IMR-90 (cell line): Measurements from ENCODE around the gene CREG1. TPM values are rescaled to one million over a fixed set of nuclear protein-coding genes. Genes with fewer than 3 reads are reported as not detected.

Source experiments
- ATAC-seq: fragments of 200-7000 bp; cut with Tn5 transposase; 2 replicates; pipeline ENCODE4 v1.9.1; 2020; ENCODE audit warnings: low read depth, mild to moderate bottlenecking, moderate library complexity
- BruUV-seq: library from RNA; stranded (reverse); fragments of 400-500 nt; replicated peaks from 2 replicates; lab custom pipeline; 2021; lab: Mats Ljungman, UMichigan
- CTCF ChIA-PET: fragments of 300-600 bp; formaldehyde crosslinking; extraction: SDS; loops from one replicate; lab custom pipeline; 2021; ENCODE audit warnings: antibody characterized with exemption; lab: Yijun Ruan, JAX
- POLR2A ChIA-PET: fragments of 300-600 bp; sonication (Branson Sonifier 250); formaldehyde crosslinking; loops from one replicate; lab custom pipeline; 2022; ENCODE audit warnings: antibody characterized with exemption; ENCODE audit not compliant: unreplicated experiment; lab: Charles Lee
- DNase-seq: peaks from one replicate; pipeline ENCODE4 v3.0.0; 2013
- H2AFZ ChIP-seq: replicated peaks from 2 replicates; pipeline ENCODE3; 2013; ENCODE audit warnings: low read length, mild to moderate bottlenecking; ENCODE audit not compliant: poor library complexity
- H2AK5ac ChIP-seq: 2 replicates; pipeline ENCODE4 v1.6.1; 2013; ENCODE audit warnings: low read depth, low read length, inconsistent platforms
- H2AK9ac ChIP-seq: replicated peaks from 2 replicates; pipeline ENCODE3; 2013; ENCODE audit warnings: mild to moderate bottlenecking, low read depth, low read length, moderate library complexity; ENCODE audit not compliant: poor library complexity
- H2BK120ac ChIP-seq: 2 replicates; pipeline ENCODE4 v1.6.1; 2013; ENCODE audit warnings: low read depth, low read length, inconsistent platforms
- H2BK15ac ChIP-seq: 3 replicates; pipeline ENCODE4 v1.6.1; 2013; ENCODE audit warnings: low read depth, low read length, inconsistent platforms
- H2BK20ac ChIP-seq: 2 replicates; pipeline ENCODE4 v1.6.1; 2013; ENCODE audit warnings: low read depth, mild to moderate bottlenecking, inconsistent platforms, low read length, moderate library complexity
- H2BK5ac ChIP-seq: 2 replicates; pipeline ENCODE4 v1.6.1; 2013; ENCODE audit warnings: mild to moderate bottlenecking, low read depth, low read length, inconsistent platforms; ENCODE audit not compliant: poor library complexity, severe bottlenecking
- H3K14ac ChIP-seq: replicated peaks from 2 replicates; pipeline ENCODE4 v1.6.1; 2013; ENCODE audit warnings: low read depth, low read length, inconsistent platforms
- H3K18ac ChIP-seq: 2 replicates; pipeline ENCODE4 v1.6.1; 2013; ENCODE audit warnings: low read depth, low read length, control low read depth
- H3K23ac ChIP-seq: 2 replicates; pipeline ENCODE4 v1.6.1; 2013; ENCODE audit warnings: low read depth, low read length, inconsistent platforms
- H3K27ac ChIP-seq: 2 replicates; pipeline ENCODE4 v1.5.1; 2013; ENCODE audit warnings: mild to moderate bottlenecking, control low read depth, low read length; ENCODE audit not compliant: insufficient read depth
- H3K27me3 ChIP-seq: 2 replicates; pipeline ENCODE4 v1.6.1; 2013; ENCODE audit warnings: low read length; ENCODE audit not compliant: control insufficient read depth, insufficient read depth
- H3K36me3 ChIP-seq: 2 replicates; pipeline ENCODE4 v1.6.1; 2013; ENCODE audit warnings: low read length, mixed read lengths; ENCODE audit not compliant: control insufficient read depth, insufficient read depth
- H3K4ac ChIP-seq: 2 replicates; pipeline ENCODE4 v1.6.1; 2013; ENCODE audit warnings: low read depth, low read length, inconsistent platforms
- H3K4me1 ChIP-seq: 2 replicates; pipeline ENCODE4 v1.6.1; 2013; ENCODE audit warnings: low read length, mixed read lengths; ENCODE audit not compliant: control insufficient read depth, insufficient read depth
- H3K4me2 ChIP-seq: 2 replicates; pipeline ENCODE4 v1.6.1; 2013; ENCODE audit warnings: low read depth, mild to moderate bottlenecking, control low read depth, low read length, moderate library complexity
- H3K4me3 ChIP-seq: 2 replicates; pipeline ENCODE4 v1.5.1; 2013; ENCODE audit warnings: low read depth, mild to moderate bottlenecking, control low read depth, low read length, moderate library complexity; ENCODE audit not compliant: insufficient read depth
- H3K56ac ChIP-seq: 2 replicates; pipeline ENCODE4 v1.6.1; 2013; ENCODE audit warnings: low read length, inconsistent platforms; ENCODE audit not compliant: insufficient read depth; ENCODE audit errors: extremely low read depth
- H3K79me1 ChIP-seq, 2 experiments: 2 replicates each; pipeline ENCODE4 v1.6.1; 2013; ENCODE audit warnings: low read length in 2 of 2, inconsistent platforms in 1 of 2, low read depth in 1 of 2
- H3K9ac ChIP-seq: 2 replicates; pipeline ENCODE4 v1.6.1; 2013; ENCODE audit warnings: low read depth, low read length, control low read depth
- H3K9me1 ChIP-seq: 2 replicates; pipeline ENCODE4 v1.6.1; 2013; ENCODE audit warnings: low read length, inconsistent platforms; ENCODE audit not compliant: insufficient read depth
- H3K9me3 ChIP-seq: 2 replicates; pipeline ENCODE4 v1.6.1; 2013; ENCODE audit warnings: low read length; ENCODE audit not compliant: control insufficient read depth, insufficient read depth
- H4K20me1 ChIP-seq: 2 replicates; pipeline ENCODE4 v1.6.1; 2013; ENCODE audit warnings: low read length, inconsistent platforms; ENCODE audit not compliant: insufficient read depth
- H4K5ac ChIP-seq: 2 replicates; pipeline ENCODE4 v1.6.1; 2013; ENCODE audit warnings: mild to moderate bottlenecking, low read depth, low read length, control low read depth
- H4K8ac ChIP-seq, 2 experiments: 2 replicates each; pipeline ENCODE4 v1.6.1; 2013; ENCODE audit warnings: low read depth in 2 of 2, low read length in 2 of 2, control low read depth in 1 of 2, inconsistent platforms in 1 of 2
- H4K91ac ChIP-seq: 2 replicates; pipeline ENCODE4 v1.6.1; 2013; ENCODE audit warnings: low read depth, low read length, inconsistent platforms; ENCODE audit not compliant: insufficient read depth
- BHLHE40 ChIP-seq: fragments of 150-350 bp; IDR thresholded peaks from 2 replicates; pipeline ENCODE4 v1.6.1; 2016; ENCODE audit warnings: mild to moderate bottlenecking, low read depth, low read length
- CEBPB ChIP-seq: IDR thresholded peaks from 2 replicates; pipeline ENCODE4 v1.6.1; 2012; ENCODE audit warnings: low read depth, low read length, improper control_type of control experiment
- CHD1 ChIP-seq: IDR thresholded peaks from 2 replicates; pipeline ENCODE4 v1.6.1; 2012; ENCODE audit warnings: low read depth, low read length, improper control_type of control experiment
- ELK1 ChIP-seq: fragments of 150-350 bp; IDR thresholded peaks from 2 replicates; pipeline ENCODE4 v1.6.1; 2016; ENCODE audit warnings: low read depth, mild to moderate bottlenecking, low read length, moderate library complexity, borderline replicate concordance
- FOS ChIP-seq: fragments of 150-350 bp; IDR thresholded peaks from 2 replicates; pipeline ENCODE4 v1.6.1; 2016; ENCODE audit warnings: low read depth, low read length
- MAFK ChIP-seq: IDR thresholded peaks from 2 replicates; pipeline ENCODE4 v1.6.1; 2012; ENCODE audit warnings: low read depth, low read length, improper control_type of control experiment
- MAZ ChIP-seq: IDR thresholded peaks from 2 replicates; pipeline ENCODE4 v1.6.1; 2012; ENCODE audit warnings: low read depth, mild to moderate bottlenecking, low read length, improper control_type of control experiment, moderate library complexity, borderline replicate concordance
- MXI1 ChIP-seq: IDR thresholded peaks from 2 replicates; pipeline ENCODE4 v1.6.1; 2012; ENCODE audit warnings: low read depth, mild to moderate bottlenecking, low read length, moderate library complexity, borderline replicate concordance
- NFE2L2 ChIP-seq: fragments of 150-350 bp; IDR thresholded peaks from 2 replicates; pipeline ENCODE4 v1.6.1; 2016; ENCODE audit warnings: low read depth, mild to moderate bottlenecking, low read length
- POLR2A ChIP-seq: IDR thresholded peaks from 2 replicates; pipeline ENCODE4 v1.6.1; 2012; ENCODE audit warnings: mild to moderate bottlenecking, low read depth, low read length
- RAD21 ChIP-seq: IDR thresholded peaks from 2 replicates; pipeline ENCODE4 v1.6.1; 2012; ENCODE audit warnings: low read length, improper control_type of control experiment
- RCOR1 ChIP-seq: IDR thresholded peaks from 2 replicates; pipeline ENCODE4 v1.6.1; 2012; ENCODE audit warnings: mild to moderate bottlenecking, low read length, improper control_type of control experiment; ENCODE audit not compliant: insufficient replicate concordance
- RFX5 ChIP-seq: IDR thresholded peaks from 2 replicates; pipeline ENCODE4 v1.8.0; 2012; ENCODE audit warnings: low read depth, mild to moderate bottlenecking, low read length, moderate library complexity
- SMC3 ChIP-seq: fragments of 150-350 bp; IDR thresholded peaks from 2 replicates; pipeline ENCODE4 v1.6.1; 2016; ENCODE audit warnings: low read depth, mild to moderate bottlenecking, antibody characterized with exemption, low read length, moderate library complexity
- USF2 ChIP-seq: fragments of 150-350 bp; IDR thresholded peaks from 2 replicates; pipeline ENCODE4 v1.6.1; 2017; ENCODE audit warnings: mild to moderate bottlenecking, antibody characterized with exemption, low read length, low read depth
- WGBS, 2 experiments: methylation state at CpG; one replicate each; pipeline versions ENCODE4 v1.1.5 to v1.1.7; 2013; ENCODE audit warnings: missing lambda C conversion rate in 2 of 2; ENCODE audit not compliant: insufficient read length in 1 of 2; ENCODE audit errors: extremely low coverage in 2 of 2; 5-methylcytosine and 5-hydroxymethylcytosine counted together
- dilution Hi-C: fragments of 300-500 bp; cut with HindIII; formaldehyde crosslinking; loops from one replicate; pipeline ENCODE4 v1.14.3; 2018; ENCODE audit warnings: low sequenced_read_pairs; ENCODE audit not compliant: unreplicated experiment
- in situ Hi-C: fragments of 300-500 bp; cut with MboI; formaldehyde crosslinking; loops from 3 replicates; pipeline ENCODE4 v1.14.3; 2019; ENCODE audit warnings: low sequenced_read_pairs, inconsistent platforms, mixed read lengths
- intact Hi-C: fragments of 100-400 bp; cut with micrococcal nuclease; formaldehyde crosslinking; loops from 2 replicates; pipeline ENCODE4 v1.10.0; 2022
- polyA plus RNA-seq, 3 experiments: library from polyadenylated mRNA; depleted of rRNA; stranded (reverse); fragments of >200 nt; gene quantifications; 2 replicates each; pipeline ENCODE4 v1.2.3, GENCODE V29; 2012; ENCODE audit warnings: low replicate concordance in 1 of 3
- total RNA-seq: library from RNA; depleted of rRNA; stranded (reverse); fragments of >200 nt; gene quantifications from 2 replicates; pipeline ENCODE4 v1.2.3, GENCODE V29; 2012
- TF ChIP-seq, protein P1 (sequence below): conservative IDR thresholded peaks from 2 replicates; pipeline ENCODE4 v1.5.1; 2012; ENCODE audit warnings: mild to moderate bottlenecking, low read depth, low read length, improper control_type of control experiment

CREG1 gene
- total and polyA plus RNA-seq, 2 of the 4 experiments (the other 2 are of a cell fraction) = 2.9 to 6.4 TPM

- no peaks in the 10 kb centered on the region for H3K9me1 ChIP-seq
- dilution Hi-C loops = no loop called here
- in situ Hi-C loops = no loop called here
- H3K56ac ChIP-seq = no peak overlapping the region
- no peak overlapping the region for H3K18ac ChIP-seq
- H3K27me3 ChIP-seq = peaks cover 8% of the 10 kb centered on the region
- no peak overlapping the region for H3K9ac ChIP-seq
- POLR2A ChIA-PET = no interaction called here
- no peak overlapping the region for H2BK120ac ChIP-seq
- no peak overlapping the region for H3K4me2 ChIP-seq
- no peak overlapping the region for H3K4ac ChIP-seq
- no peak overlapping the region for H2BK5ac ChIP-seq
- TF ChIP-seq FOS (no peak), RCOR1 (no peak), POLR2A (no peak), BHLHE40 (no peak), MXI1 (no peak), RFX5 (no peak), SMC3 (no peak), CEBPB (no peak), USF2 (no peak), RAD21 (no peak), MAZ (no peak), CHD1 (no peak), NFE2L2 (no peak), ELK1 (no peak), MAFK (no peak)
- TF ChIP-seq, protein P1, sequence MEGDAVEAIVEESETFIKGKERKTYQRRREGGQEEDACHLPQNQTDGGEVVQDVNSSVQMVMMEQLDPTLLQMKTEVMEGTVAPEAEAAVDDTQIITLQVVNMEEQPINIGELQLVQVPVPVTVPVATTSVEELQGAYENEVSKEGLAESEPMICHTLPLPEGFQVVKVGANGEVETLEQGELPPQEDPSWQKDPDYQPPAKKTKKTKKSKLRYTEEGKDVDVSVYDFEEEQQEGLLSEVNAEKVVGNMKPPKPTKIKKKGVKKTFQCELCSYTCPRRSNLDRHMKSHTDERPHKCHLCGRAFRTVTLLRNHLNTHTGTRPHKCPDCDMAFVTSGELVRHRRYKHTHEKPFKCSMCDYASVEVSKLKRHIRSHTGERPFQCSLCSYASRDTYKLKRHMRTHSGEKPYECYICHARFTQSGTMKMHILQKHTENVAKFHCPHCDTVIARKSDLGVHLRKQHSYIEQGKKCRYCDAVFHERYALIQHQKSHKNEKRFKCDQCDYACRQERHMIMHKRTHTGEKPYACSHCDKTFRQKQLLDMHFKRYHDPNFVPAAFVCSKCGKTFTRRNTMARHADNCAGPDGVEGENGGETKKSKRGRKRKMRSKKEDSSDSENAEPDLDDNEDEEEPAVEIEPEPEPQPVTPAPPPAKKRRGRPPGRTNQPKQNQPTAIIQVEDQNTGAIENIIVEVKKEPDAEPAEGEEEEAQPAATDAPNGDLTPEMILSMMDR = no peak
- no peaks in the 10 kb centered on the region for H3K36me3 ChIP-seq
- no peak overlapping the region for H3K23ac ChIP-seq
- no CpG with 5 or more reads among the region's 13 CpGs for WGBS, 2 experiments
- no peak overlapping the region for H2AK9ac ChIP-seq
- no peak overlapping the region for H4K5ac ChIP-seq
- H3K27ac ChIP-seq = no peak overlapping the region
- H4K8ac ChIP-seq = no peak overlapping the region
- ATAC-seq (no peak), DNase-seq (no peak)
- BruUV-seq = no TSS peak
- intact Hi-C loops = no loop called here
- CTCF ChIA-PET = no interaction called here
- H3K4me1 ChIP-seq = no peaks in the 10 kb centered on the region
- no peaks in the 10 kb centered on the region for H3K9me3 ChIP-seq
- no peak overlapping the region for H2AK5ac ChIP-seq
- no peak overlapping the region for H2BK20ac ChIP-seq
- H2AFZ ChIP-seq = no peak overlapping the region
- no peak overlapping the region for H3K14ac ChIP-seq
- H3K79me1 ChIP-seq = no peaks in the 10 kb centered on the region
- no peak overlapping the region for H4K91ac ChIP-seq
- no peak overlapping the region for H2BK15ac ChIP-seq
- H3K4me3 ChIP-seq = no peak overlapping the region
- no peaks in the 10 kb centered on the region for H4K20me1 ChIP-seq
Measured at GRCh38 chr1:167575649-167576048, 22.1 kb upstream of the CREG1 start.
